Kasumi-1 (cell line): Measurements from ENCODE around the gene ARHGAP10.
A peak's percentile ranks its signal among the peaks of the same experiment; 100 is the strongest.

Experiments used
- DNase-seq, 2 experiments: peaks; one replicate each; lab custom pipeline; 2025; lab: John Stamatoyannopoulos, UW

The ARHGAP10 gene

DNA sequence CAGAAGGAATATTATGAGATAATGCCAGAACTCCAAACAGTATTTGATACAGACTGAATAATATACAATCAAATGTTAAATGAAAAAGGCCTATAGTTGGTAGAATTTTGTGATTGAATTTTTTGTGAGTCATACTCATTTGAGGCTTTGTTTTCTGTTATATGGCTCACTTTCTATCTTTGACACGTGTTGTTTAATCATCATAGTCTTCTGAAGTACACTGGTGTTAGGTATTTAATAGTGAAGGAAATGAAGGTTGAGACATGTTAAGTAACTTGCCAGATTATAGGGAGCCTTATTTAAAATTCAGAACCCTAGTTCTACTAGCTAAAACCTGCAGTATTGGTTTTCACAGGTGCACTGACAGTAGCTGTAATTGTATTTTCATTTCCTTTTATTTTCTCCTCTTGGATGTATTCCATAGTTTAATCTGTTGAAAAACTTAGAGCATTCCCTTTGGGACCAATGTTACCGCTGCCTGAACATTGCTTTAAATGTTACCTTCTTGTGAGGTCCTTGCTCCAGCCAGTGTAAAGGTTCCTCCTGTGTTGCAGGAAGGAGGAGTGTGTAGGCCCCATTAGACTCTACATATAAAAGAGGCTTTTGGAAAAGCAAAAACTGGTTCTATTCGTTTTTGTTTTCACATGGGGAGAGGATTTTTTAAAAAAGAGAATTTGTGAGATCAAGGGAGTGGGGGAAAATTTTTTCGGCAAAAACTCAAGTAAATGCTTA lies 224.1 kb downstream of the ARHGAP10 start:
- no peak for DNase-seq

DNA sequence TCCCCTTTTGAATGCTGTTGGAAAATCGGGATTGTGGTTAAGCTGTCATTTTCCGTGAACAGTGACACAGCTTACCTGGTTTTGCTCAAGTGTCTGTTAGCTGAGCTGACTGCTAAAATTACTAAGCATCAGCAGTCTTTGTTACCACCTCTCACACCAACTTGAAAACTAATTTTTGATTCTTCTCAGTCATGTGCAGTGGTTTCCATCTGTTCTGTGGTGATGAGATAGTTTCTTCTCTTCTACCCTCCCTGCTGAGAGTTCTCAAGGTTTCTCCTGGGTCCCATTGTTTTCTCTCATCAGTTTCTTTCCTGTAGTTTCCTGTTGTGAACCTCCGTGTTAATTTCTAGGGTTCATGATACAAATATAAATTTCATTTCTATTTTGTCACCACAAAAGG lies 225.6 kb downstream of the ARHGAP10 start:
- no peak for DNase-seq

DNA sequence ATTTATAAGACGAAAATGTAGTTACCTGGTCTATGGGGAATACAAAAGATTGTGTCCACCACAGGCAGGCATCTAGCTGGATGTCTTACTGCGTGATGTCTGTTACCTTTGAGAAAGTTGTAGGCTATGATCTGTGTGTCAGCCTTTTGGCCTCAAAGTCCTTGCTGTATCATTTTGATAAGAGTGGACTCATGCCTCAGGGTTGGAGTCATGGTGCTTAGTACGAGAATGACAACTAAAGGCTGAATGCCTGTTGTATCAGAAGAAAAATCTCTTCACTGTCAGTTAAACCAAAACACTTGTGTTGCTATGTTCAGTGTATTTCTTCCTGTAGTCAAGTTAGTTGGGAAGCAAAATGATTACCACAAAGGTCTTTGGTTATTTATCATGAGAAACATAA lies 226.2 kb downstream of the ARHGAP10 start:
- no peak for DNase-seq

DNA sequence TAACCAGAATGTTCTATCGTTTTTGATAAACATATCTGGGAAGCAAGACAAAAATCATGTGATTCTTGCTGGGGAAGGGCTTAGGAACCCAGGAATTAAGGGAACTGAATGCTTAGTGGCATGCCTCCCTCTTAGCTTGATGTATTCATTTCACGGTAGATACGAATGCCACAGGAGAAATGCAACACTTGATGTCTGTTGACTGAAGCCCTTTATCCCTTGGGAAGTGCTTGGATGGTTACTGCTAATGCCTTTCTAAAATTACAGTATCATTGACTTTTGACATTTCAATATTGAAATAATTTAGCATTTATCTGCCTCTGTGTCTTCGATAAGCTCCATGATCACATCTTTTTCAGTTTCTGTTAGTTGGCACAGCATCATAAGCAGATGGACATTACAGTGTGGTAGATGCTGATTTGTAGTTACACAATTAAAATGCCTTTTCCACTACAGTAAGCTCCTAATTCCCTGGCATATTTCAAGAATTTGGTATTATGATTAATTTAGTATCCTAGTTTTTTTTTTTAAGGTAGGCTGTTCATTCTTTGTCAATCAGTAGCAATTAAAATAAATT lies 226.7 kb downstream of the ARHGAP10 start:
- DNase-seq, result no peak

DNA sequence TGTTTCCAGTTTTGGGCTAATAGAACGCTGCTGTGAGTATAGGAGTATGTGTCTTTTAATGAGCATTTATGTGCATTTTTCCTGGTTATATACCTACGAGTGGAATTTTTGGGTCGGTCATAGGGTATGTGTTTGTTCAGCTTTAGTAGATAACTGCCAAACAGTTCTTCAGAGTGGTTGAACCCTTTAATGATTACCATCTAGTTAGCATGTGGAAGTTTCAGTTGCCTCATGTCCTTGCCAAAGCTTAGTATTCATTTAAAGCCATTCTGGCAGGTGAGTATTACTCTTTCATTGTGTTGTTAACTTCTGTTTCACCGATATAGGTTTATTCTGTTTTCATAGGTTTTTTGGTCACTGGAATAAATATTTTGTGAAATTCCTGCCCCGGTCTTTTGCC lies 229.1 kb downstream of the ARHGAP10 start:
- DNase-seq, result no peak

DNA sequence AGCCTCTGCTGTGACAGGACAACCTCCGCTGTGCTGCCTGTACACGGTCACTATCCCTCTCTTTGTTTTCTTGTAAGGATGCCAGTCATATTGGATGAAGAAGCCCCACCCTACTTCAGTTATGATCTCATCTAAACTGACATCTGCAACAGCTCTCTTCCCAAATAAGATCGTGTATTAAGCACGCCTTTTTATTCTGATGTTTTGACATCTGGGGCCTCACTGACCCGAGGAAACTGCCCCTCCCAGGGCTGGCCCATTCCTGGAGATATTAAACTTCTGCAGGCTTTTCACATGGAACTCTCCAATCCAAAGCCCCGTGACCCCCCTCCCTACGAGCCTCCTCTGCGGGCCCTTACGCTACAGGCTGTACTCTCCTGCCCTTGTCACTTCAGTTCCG lies 232.0 kb downstream of the ARHGAP10 start:
- DNase-seq, result no peak

DNA sequence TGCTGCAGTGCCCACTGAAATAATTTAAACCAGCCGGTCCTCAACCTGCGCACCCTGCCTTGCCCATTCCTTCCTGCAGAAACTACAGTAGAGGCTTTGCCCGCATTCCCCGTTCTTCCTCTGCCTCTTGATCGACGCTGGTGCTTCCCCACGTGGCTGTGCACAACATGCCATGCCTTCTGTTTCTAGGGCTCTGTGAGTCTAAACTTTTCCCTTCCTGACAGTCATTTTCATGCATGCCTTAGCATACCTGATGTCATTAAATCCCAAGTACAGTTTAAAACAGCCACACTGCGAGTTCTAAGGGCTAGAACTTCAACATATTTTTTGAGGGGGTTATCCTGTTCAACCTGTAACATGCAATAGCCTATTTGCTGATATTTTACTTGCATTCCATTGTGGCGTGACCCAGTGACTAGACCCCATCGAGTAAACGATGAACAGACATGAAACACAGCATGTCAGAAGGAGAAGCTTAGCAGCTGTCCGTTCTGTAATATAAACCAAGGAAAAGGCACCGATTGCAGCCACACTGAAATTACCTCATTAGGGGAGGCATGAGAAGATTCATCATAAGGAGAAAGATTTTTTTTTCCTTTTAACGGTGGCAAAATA lies 232.5 kb downstream of the ARHGAP10 start:
- DNase-seq, result no peak

DNA sequence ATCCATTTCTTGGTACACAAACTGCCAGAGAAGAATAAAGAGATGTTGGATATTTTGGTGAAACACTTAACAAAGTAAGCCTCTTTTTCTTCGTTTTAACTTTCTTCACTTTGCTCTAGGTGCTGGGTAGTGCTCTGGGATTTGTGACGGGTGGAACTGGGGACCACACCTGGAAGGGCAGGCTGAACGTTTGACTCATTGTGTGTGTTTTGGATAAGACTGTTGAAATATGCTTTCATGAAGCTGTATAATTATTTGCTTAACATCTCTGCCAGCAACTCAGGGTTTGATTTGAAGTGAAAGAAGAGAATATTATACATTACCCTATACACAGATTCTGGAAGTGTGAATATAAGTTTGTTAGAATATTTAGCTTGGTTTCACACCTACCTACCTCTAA lies 233.2 kb downstream of the ARHGAP10 start:
- no peak for DNase-seq

DNA sequence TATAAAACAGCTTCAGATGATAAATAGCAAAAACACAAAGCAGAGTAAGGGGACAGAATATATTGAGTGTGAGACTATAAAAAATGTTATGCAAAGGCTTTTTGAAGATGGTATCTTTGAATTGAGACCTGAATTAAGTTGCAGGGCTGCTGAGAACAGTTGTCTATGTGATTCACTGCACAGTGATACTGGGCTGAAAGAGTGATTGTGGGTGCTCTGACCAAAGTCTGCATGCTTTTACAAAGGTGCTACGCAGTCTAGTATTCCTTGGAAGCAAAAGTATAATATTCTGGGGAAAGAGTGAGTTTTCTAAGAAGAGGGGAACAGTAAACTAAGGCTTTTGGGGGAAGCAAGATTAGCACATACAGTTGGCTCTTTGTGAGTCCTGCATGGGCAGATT lies 234.0 kb downstream of the ARHGAP10 start:
- DNase-seq, result no peak

DNA sequence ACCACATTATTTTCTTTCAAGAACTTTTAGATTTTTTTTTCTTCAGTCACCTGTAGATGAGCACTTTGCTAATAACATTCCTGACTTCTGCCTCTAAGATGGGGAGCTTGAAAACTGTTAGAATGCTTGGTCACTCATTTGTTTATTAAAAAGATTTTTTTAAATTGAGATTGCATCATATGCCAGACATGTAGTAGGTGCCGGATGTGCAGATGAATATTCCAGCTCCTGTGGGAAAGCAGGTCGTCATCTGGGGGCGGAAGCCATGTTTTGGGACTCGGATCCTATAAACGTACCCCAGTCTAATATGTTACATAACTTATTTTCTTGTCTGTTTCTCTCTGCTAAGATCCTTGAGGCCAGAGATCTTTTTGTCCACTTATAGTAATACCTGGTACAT lies 236.8 kb downstream of the ARHGAP10 start:
- no peak for DNase-seq

DNA sequence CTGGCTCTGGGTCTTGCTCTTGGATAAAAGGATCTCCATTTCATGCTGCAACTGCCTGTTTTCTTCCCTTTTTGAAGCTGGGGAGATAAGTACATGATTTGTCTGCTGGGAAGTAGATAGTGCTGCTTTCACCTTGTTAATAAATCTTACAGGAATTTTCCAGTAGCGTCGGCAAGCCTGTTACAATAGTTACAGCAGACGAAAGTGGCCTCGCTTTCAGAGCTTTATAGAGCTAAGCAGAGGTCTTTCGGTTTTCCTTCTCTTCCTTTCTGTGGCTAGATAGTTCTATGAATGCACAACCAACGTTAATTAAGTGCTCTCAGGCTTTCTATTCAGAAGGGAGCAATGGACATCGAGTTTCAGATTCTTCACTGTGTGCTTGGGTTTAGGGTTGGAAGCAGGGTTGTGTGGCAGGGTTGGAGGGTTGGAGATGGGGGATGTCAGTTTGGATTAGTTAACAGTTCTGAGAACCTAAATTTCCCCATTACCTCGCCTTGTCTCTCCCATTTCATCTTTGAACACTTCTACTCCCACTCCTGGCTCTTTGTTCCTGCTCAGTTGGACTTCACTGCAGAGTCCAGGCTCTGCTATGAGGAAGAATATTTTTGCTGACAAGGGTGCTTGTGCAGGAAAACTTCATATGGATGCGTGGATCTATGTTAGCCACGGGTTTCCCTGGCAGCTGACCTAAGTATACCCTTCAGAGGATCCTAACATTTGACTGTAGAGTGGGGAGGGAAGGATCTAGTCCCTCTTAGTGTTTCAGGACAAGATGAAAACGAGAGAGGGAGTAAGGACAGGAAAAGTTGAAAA lies 237.9 kb downstream of the ARHGAP10 start:
- DNase-seq, result no peak

DNA sequence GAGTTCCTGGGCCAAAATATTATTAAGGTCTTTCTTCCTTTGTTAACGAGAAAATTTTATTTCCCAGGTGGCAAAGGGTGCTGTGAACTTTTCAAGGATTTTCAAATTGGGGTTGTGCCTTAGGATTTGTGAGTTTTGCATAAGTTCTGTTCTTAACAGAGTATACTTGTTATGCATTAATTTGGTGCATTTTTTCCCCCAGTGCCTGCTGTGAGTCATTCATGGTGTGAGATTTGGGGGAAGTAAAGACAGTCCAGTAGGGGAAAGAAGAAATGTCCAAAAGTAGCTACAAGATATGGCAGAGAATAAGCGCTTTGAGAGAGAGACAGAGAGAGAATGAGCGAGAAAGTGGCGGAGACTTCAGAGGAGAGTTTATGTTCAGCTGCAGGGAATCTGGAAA lies 239.2 kb downstream of the ARHGAP10 start:
- no peak for DNase-seq

DNA sequence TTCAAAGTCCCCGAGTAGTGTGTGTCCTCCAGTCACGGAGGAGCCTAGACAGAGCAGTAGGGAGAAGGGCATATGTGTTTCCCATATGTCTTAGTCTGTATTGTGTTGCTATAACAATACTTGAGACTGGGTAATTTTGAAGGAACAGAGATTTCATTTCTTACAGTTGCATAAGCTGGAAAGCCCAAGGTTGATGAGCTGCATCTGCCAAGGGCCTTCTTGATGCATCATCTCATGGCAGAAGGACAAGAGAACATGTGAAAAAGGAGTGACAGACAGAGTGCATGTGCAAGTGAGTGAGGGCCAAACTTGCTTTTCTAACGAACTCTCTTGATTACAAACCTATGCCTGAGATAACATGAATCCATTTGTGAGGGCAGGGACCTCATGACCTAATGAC lies 243.4 kb downstream of the ARHGAP10 start:
- no peak for DNase-seq

DNA sequence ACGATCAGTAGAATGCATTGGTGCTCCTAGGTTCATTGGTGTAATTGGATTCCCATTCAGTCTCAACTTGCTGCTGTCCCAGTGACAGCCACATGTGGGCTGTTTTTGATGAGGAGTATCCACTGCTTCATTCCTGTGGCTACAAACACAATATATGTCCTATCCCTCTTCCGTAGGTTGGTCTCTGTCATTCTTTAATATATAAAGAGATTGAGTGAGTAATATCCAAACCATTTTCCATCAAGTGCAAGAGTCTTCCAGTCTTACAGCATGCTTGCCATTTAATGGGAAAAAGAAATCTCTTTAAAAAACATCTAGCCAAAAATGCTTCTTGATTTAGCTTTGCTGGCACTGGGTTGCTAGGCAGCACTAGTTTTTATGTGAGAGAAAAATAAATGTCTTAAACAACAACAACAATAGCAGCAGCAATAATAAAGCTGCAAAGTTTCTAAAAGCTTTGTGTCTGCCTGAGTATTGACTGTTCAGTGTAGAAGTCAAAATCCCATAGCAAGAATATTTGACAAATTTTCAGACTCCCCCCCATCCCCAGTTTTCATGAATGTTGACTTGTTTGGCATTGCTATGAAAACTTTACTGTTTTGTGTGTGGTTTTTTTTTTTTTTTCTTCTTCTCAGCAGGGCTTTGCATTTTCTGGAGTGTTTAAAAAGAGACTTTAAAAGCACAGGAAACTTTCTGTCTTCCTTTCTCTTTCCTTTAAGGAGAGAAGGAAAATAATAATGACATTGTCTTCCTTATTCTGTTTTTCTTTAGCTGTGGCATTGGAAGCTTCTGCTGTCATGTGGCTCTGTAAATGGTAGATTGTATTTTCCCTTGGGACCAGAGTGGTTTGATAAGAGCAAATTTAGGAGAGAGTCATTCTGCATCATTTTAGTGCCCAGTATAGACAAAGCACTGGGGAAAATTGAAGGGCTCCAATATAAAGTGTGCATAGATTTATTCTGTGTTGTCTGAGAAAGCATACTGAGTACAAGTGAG lies 244.3 kb downstream of the ARHGAP10 start:
- no peak for DNase-seq

DNA sequence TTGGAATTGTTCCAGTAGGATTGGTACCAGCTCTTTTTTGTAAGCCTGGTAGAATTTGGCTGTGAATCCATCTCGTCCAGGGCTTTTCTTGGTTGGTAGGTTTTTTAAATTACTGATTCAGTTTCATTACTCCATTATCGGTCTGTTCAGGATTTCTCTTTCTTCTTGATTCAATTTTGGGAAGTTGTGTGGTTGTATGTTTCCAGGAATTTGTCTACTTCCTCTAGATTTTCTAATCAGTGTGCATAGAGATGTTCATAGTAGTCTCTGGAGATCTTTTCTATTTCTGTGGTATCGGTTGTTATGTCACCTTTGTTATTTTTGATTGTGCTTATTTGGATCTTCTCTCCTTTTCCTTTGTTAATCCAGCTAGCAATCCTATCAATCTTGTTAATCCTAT lies 248.7 kb downstream of the ARHGAP10 start:
- DNase-seq, result no peak

DNA sequence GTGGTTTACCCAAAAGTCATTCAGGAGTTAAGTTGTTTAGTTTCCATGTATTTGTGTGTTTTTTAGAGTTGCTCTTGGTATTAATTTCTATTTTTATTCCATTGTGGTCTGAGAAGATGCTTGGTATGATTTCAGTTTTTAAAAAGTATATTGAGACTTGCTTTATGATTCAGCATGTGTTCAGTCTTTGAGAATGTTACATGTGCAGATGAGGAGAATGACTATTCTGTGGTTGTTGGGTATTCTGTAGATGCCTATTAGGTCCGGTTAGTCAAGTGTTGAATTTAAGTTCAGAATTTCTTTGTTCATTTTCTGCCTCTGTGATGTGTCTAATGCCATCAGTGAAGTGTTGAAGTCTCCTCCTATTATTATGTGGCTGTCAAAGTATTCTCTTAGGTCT lies 249.4 kb downstream of the ARHGAP10 start:
- DNase-seq, result no peak

DNA sequence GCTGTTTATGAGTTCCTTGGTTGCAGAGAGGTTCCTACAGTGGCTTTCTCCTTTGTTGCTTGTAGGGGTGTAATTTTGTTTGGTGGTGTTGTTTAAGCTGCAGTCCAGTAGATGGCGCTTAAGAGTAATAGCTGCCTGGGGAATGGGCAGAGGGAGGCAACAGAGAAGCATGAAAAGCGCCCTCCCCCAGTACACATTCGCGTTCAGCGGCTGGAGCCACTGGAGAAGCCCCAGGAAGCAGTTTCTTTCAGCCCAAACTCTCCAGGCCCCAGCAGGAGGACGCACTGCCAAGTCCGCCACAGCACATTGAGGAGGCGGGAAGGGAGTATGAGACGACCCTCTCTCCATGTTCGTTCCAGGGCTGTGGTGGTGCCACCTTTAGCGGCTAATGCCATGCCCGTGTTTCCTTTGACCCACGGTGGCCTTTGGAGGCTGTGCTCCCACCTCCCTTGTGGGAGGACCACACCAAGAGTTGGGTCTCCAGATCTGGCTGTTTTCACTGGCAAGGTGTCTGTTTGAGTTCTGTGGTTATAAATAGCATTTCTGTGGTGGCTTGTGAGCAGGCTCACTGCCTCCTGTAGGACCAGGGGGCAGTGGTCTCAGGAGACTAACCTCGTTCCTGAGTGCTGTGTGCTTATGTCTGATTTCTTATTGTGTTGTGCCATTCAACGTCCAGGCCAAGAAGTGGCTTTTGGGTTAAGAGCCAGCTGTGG lies 252.3 kb downstream of the ARHGAP10 start:
- DNase-seq, result peak; percentile 83 to 85

DNA sequence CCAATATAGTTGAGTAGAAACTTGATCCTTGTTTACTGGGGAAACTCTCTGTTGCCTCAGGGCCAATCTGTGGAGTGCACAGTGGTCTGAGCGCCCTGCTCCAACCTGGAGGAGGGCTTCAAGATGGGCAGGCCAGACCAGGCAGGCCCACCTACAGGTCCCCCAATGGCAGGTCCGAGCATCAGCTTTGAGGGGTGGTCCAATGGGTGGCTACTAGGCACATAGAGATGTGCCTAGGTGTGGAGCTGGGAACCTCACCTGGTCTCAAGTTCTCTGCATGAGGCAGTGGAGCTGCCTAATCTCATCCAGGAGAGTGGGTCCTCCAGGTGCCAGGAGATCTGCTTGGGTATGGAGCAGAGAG lies 252.9 kb downstream of the ARHGAP10 start:
- DNase-seq, result no peak

DNA sequence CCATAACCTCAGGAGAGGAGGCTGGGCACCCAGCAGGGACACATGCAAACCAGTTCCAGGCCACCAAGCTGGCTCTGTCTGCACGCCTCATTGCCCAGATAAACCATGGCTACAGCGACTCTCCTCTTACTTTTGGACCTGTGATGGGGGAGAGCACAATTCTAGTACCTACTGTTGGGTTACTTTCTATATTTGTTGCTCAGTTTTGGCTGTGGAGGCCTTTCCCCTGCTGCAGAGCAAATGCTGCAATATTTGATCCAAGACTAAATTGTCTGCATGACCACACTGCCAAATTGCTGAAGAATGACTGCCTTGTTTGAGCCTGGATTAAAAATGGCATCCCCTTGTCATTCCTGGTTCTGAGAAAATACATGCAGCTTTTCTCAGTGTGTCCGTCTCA lies 253.5 kb downstream of the ARHGAP10 start:
- DNase-seq, result no peak

DNA sequence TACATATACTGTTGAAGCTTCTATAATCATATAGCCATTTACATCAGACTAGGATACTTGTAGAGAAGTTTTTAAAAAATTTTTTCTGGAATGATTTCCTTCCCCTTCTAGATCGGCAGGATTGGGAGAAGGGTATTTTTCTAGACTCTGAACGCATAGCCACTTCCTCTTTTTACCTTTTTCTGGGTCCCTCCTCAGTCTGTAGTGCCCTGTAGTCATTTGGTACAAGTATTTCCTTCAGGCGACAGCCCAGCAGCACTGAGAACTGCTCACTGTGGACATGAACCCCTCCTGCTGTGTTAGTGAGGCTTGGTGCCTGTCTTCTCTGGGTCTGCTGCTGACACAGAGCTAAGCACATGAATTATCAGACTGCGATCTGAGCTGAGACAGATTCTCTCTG lies 255.4 kb downstream of the ARHGAP10 start:
- DNase-seq, result peak; percentile 71 to 90
